Breast epithelium (tissue), 3 donors: ENCODE results near the gene SCAF11.

Experiments used
- CTCF ChIP-seq, 3 donors: fragments of 450-650 bp; IDR thresholded peaks; one replicate each; pipeline ENCODE4 v1.5.1; 2016 to 2017; ENCODE audit warnings: antibody characterized with exemption in 3 of 3, mild to moderate bottlenecking in 3 of 3, moderate library complexity in 3 of 3
- POLR2A ChIP-seq: fragments of 450-650 bp; IDR thresholded peaks from one replicate; pipeline ENCODE4 v1.6.1; 2016; ENCODE audit warnings: antibody characterized with exemption, mild to moderate bottlenecking, moderate library complexity
- POLR2AphosphoS5 ChIP-seq, 3 donors: sonication (generic); formaldehyde crosslinking; IDR thresholded peaks; one replicate each; pipeline ENCODE4 v1.6.1; 2017; ENCODE audit warnings: antibody characterized with exemption in 3 of 3

GRCh38 chr12:45959728-45960127 lies 30.6 kb downstream of the SCAF11 start:
- TF ChIP-seq CTCF (IDR thresholded peaks at IDR 0.05) (no peak), POLR2AphosphoS5 (IDR thresholded peaks at IDR 0.05) (no peak), POLR2A (no peak)
